CD4-positive, alpha-beta T cell treated with Interleukin-4 for 4 hours (primary cell): ENCODE measurements around the gene LCE3B.
A peak's percentile ranks its signal among the peaks of the same experiment; 100 is the strongest.
"Not testable (repeated sequence)": the region's sequence is repeated elsewhere in the genome, so short reads cannot be mapped to it uniquely, and the experiment has no call there.

Experiments used
- DNase-seq: peaks from one replicate; pipeline ENCODE4 v3.0.0-alpha.2; 2020

Gene LCE3B, protein sequence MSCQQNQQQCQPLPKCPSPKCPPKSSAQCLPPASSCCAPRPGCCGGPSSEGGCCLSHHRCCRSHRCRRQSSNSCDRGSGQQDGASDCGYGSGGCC

GRCh38 chr1:152613511-152613910, at the start of gene LCE3B:
LCE3B (plus strand) TSS chr1:152613811; CDS start chr1:152613811, 0 bp downstream.
- DNase-seq, result no peak

DNA sequence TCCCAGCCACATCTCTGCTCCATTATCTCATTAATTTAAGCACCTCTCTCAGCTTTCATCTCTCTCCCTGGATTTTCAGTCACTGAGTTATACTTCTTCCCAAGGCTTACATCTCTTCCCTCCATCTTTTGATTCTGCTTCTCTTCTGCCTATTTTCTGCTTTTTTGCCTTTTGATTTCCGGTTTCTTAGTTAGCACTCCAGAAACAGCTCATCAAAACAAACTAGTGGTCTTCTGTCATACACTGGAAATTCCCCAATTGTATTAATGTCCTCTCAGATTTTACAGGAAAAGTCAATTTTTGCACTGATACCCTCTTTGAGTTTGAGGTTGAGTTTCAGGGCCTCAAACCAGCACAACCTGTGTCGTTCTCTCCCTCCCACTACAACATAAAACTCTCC, 48.5 kb upstream of the LCE3B start:
- DNase-seq, result no peak

GRCh38 chr1:152565535-152566215, 47.9 kb upstream of the LCE3B start:
- no peak for DNase-seq

DNA sequence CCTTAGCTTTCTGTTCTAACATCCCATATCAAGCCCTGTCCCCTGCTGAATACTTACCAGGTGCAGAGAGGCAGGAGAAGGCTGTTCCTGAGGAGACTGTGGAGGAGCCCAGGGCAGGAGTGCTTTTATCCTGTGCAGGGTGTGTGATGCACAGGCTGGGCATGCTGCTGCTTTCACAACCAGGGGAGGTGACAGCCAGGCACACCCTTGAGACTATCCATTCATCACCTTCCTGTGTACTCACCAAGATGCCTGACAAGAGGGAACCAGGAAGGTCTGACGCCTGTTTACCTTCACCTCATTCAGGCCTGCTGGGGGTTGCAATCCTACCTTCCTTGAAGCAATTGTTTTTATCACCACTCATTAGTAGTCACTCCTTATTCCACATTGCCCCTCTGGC, 46.9 kb upstream of the LCE3B start, which contains the start of gene LCE3E:
TSS of gene LCE3E (minus strand) at position 100 of the 400 bp plus-strand sequence. CDS start 572 bp downstream, outside the sequence.
- no peak for DNase-seq

DNA sequence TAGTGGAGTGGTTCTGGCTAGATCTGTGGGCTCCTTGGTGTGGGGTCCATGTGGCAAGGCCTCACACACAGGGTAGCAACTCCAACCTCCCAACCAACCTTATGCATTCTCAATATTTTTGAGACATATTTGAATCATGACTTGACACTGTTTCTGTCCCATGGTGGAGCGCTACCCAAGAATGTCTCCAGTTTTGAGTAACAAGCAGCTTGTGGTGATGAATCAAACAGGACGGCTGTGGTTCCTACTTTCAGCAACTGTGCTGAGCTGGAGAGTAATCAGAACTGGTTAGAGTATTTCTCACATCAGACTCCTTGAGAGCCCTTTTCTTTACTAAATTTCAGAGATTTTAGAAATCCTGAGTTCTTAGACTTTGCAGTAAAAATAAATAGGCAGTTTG, 36.4 kb upstream of the LCE3B start:
- DNase-seq, result no peak

- DNase-seq, result not testable (repeated sequence)
Measured at GRCh38 chr1:152579526-152579925, 34.1 kb upstream of the LCE3B start.

DNA sequence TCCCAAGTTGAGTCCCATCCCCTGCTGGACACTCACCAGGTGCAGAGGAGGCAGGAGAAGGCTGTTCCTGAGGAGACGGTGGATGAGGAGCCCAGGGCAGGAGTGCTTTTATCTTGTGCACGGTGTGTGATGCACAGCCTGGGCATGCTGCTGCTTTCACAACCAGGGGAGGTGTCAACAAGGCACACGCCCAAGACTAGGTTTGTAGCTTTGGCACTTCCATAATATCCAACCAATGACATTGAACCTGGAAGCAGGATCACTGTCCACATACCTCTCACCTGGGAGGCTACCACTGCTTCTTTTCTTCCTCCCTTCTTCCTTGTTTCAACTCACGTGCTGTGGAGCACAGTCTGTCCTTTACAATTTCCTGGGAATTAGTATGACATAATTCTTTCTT, 33.2 kb upstream of the LCE3B start, which contains the start of gene LCE3D:
TSS of gene LCE3D (minus strand) at position 84 of the 400 bp plus-strand sequence. CDS start 580 bp downstream, outside the sequence.
- no peak for DNase-seq

- DNase-seq, result no peak
Measured at GRCh38 chr1:152582647-152583046, 31.0 kb upstream of the LCE3B start.

- DNase-seq, result no peak
Measured at GRCh38 chr1:152585586-152585985, 28.0 kb upstream of the LCE3B start.

DNA sequence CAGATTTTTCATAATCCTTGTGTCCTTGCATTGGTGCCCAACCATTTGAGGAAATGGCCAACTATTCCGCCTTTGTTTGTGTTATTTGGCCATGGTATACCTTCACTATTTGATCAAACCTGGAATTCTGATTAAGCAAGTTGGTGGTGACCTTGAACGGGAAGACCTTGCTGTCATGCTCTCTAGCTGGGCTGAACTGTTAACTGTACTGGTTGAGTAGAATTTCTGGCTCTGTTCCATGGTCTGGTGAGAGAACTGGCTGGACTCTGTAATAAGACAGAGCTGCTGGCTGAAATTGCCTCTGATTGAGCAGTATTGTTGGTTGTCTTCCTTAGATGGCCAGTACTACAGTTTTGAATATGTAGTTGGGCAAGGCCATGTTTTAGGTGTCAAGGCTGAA, 16.6 kb upstream of the LCE3B start:
- DNase-seq, result no peak

DNA sequence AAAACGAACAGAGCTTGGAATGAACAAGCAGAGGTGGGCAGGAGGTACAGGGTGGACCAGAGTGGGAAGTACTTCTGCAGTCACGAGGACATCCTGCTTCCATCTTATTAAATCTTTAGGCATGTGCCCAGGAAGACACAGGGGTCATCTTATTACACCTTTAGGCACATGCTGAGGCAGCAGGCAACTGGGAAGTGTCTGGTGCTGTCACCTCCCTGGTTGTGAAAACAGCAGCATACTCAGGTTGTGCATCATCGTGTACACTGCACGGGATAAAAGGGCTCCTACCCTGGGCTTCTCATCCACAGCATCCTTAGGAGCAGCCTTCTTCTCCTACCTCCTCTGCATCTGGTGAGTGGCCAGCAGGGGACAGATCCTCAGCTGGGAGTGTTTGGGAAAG, 13.7 kb upstream of the LCE3B start, which contains the start of gene LCE3C:
TSS of gene LCE3C (plus strand) at position 301 of the 400 bp plus-strand sequence. CDS start 498 bp downstream, outside the sequence.
- DNase-seq, result no peak

- DNase-seq, result no peak
Measured at GRCh38 chr1:152621993-152622392, 8.4 kb downstream of the LCE3B start.

- DNase-seq, result no peak
Measured at GRCh38 chr1:152622803-152623202, 9.2 kb downstream of the LCE3B start, which contains the start of gene LCE3A. LCE3A (minus strand) TSS chr1:152623103; CDS start chr1:152623103, 0 bp downstream.

DNA sequence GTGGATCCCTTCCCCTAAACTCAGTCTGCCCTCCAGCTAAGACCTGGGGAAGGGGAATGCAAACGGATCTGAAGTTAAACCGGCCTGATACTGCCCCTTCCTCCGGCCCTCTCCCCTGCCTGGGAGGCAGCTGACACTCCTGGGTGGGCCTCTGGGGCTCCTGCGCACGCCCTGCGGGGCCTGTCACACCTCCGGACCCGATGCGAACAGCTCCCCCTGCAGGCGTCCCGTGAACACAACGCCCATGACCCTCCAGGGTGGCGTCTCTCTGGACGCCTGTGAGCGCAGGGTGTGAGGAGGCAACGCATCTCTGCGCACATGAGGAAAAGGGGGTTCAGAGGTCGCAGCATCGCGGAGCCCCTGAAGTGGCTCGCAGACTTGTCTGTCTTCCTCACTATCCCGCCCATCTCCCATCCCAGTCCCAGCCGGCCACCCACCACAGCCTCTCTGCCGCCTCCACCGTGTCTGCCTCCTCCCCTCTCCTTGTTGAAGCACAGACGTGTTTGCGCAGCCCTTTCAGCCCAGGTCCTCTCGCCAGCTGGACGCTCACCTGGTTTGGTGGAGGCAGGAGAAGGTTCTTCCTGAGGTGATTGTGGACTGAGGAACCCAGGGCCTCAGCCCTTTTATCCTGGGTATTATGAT, 9.7 kb downstream of the LCE3B start:
- DNase-seq, result no peak

GRCh38 chr1:152626744-152627143, 13.1 kb downstream of the LCE3B start:
- DNase-seq, result no peak

GRCh38 chr1:152630596-152630995, 17.0 kb downstream of the LCE3B start:
- DNase-seq, result no peak

- DNase-seq, result no peak
Measured at GRCh38 chr1:152640351-152640750, 26.7 kb downstream of the LCE3B start.

DNA sequence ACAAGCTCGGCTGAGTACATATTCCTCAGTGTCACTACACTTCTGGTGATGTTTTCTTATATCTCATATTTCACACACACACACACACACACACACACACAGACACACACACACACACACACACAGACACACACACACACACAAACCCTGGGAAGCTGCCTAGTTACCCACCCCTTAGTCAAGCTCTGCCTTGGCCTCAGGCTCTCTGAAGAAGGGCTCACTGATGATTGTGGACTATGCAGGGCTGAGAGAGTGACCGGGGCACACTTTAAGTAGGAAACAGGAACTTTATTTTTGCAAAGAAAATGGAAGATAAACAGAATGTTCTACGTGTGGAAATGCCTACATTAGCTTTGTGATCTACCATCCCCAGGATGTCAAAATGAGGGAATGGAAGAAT, 30.3 kb downstream of the LCE3B start:
- no peak for DNase-seq

- no peak for DNase-seq
Measured at GRCh38 chr1:152645146-152645545, 31.5 kb downstream of the LCE3B start.

DNA sequence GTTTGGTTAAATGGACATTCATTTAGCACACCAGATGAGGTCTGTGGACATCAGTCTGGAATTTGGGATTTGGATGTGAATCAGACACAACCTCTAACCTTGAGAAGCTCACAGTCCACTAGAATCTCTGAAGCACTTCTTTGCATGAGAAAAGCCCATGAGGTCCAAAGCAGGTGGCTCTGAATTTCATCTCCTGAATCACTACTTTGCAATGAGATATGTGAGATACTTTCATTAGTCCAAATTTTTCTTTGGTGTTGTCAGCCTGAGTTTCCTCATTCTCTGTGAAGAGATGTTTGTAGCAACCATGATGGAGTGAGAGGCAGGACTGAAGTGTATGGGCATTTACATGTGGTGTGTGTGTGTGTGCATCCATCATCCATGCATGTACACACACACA, 33.0 kb downstream of the LCE3B start:
- DNase-seq, result no peak

- peak; percentile 43 for DNase-seq
Measured at GRCh38 chr1:152654110-152654509, 40.5 kb downstream of the LCE3B start.

DNA sequence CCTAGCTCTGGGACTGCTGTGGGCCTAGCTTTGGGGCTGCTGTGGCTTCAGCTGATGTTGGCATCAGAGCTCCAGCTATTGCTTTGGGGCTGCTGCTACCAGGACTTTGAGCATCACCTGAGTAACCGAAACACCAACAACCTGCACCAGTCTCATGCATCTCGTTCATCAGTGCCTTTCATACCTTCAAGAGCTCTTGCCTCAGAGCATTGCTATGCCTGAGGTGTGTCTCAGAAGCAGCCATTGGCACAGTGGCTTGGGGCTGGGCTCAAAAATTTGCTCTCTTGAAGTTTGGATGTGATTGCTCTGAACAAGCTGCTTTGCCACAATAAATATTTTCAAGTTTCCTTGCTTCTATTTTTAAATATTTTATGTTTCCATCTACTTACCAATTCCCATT, 42.8 kb downstream of the LCE3B start:
- DNase-seq, result no peak

- no peak for DNase-seq
Measured at GRCh38 chr1:152657677-152658076, 44.1 kb downstream of the LCE3B start.

DNA sequence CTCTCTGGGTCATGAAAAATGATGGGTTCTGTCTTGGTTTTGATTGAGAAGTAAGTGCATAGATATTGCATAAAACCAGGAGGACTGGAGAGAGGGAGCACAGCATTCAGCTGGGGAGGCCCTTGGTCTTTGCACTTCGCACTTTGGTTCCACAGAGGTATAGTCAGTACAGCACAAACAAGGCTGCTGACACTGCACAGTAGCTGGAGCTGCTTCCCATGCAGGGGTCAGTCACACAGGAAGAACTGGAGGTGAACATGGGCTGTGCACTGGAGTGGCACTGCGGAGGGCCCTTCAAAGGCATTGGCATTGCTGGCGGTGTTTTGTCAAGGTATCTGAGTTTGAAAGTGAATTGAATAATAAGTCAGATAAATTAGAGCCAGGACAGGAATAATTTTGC, 45.0 kb downstream of the LCE3B start:
- no peak for DNase-seq
